ENCODE data around the gene KCNMB1.

DNA sequence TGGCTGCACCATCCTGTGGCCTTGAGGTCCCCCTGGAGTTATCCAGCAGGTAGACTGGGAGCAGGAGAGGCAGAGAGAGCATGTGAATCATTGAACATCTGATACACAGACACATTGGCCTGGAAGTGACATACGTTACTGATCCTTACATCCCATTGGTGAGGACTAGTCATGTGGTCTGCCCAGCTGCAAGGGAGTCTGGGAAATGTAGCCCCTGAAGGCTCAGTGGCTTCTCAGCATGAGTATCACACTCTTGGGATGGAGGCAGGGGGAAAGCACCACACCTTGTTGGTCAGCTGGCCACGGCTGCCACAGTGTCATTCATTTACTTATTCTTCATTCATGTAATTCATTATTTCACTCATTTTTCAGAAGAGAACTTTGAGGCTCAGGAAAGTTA, 13.3 kb upstream of the KCNMB1 start:
- TF ChIP-seq, protein P1, sequence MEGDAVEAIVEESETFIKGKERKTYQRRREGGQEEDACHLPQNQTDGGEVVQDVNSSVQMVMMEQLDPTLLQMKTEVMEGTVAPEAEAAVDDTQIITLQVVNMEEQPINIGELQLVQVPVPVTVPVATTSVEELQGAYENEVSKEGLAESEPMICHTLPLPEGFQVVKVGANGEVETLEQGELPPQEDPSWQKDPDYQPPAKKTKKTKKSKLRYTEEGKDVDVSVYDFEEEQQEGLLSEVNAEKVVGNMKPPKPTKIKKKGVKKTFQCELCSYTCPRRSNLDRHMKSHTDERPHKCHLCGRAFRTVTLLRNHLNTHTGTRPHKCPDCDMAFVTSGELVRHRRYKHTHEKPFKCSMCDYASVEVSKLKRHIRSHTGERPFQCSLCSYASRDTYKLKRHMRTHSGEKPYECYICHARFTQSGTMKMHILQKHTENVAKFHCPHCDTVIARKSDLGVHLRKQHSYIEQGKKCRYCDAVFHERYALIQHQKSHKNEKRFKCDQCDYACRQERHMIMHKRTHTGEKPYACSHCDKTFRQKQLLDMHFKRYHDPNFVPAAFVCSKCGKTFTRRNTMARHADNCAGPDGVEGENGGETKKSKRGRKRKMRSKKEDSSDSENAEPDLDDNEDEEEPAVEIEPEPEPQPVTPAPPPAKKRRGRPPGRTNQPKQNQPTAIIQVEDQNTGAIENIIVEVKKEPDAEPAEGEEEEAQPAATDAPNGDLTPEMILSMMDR (IDR thresholded peaks at IDR 0.05; ENCODE audit: low read depth, low read length, poor library complexity, severe bottlenecking), result no peak
- no peak for TF ChIP-seq EZH2phosphoT487 (IDR thresholded peaks at IDR 0.05; ENCODE audit: borderline replicate concordance, low read length)
